ENCODE data around the gene EPS15. TPM values are rescaled to one million over a fixed set of nuclear protein-coding genes. Genes with fewer than 3 reads are reported as not detected.
"Not testable (repeated sequence)": the region's sequence is repeated elsewhere in the genome, so short reads cannot be mapped to it uniquely, and the experiment has no call there.

The EPS15 gene
- total RNA-seq, 4 donors from 2014 or later = 49.8 to 84.3 (median 62.5) TPM

GRCh38 chr1:51482881-51483280 is 36.2 kb downstream of the EPS15 start:
- no peak for DNase-seq (ENCODE audit: extremely low spot score)
- Histone ChIP-seq H3K27me3 (no peaks in the 10 kb centered on the region), H3K27ac (replicated peaks in 1 of 4) (no peak overlapping the region), H3K4me3 (no peak overlapping the region), H3K4me1 (peaks cover 10 to 23% (median 16%) of the 10 kb centered on the region in 4 donors), H3K9me3 (no peaks in the 10 kb centered on the region), H3K36me3 (peaks cover 0 to 12% (median 6%) of the 10 kb centered on the region in 4 donors)
- intact Hi-C loops (cut with DNase I) = no loop called here
- WGBS = 63% methylated on average over 4 of the region's 4 CpGs
- TF ChIP-seq POLR2AphosphoS5 (IDR thresholded peaks at IDR 0.05) (no peak), EP300 (IDR thresholded peaks at IDR 0.05) (no peak), CTCF (IDR thresholded peaks at IDR 0.05) (no peak), POLR2A (IDR thresholded peaks at IDR 0.05; ENCODE audit: low read depth) (no peak)

GRCh38 chr1:51474832-51475620 is 44.0 kb downstream of the EPS15 start:
- H3K4me3 ChIP-seq; intact Hi-C loops (cut with DNase I): not testable (repeated sequence)
- whole genome bisulfite sequencing = 90% methylated on average over 9 of the region's 9 CpGs

GRCh38 chr1:51473331-51474115 is 45.5 kb downstream of the EPS15 start:
- Histone ChIP-seq H3K27ac (replicated peaks in 1 of 4) (peak overlapping the region in 3 of 4 donors; percentile 1 to 35 (median 23)), H3K9me3 (no peaks in the 10 kb centered on the region), H3K36me3 (peaks cover 0 to 11% (median 5%) of the 10 kb centered on the region in 4 donors), H3K27me3 (no peaks in the 10 kb centered on the region), H3K4me3 (no peak overlapping the region), H3K4me1 (peaks cover 24 to 30% (median 27%) of the 10 kb centered on the region in 4 donors)
- TF ChIP-seq EP300 (IDR thresholded peaks at IDR 0.05) (no peak), CTCF (IDR thresholded peaks at IDR 0.05) (no peak), POLR2A (IDR thresholded peaks at IDR 0.05; ENCODE audit: low read depth) (no peak), POLR2AphosphoS5 (IDR thresholded peaks at IDR 0.05) (no peak)
- no peak for DNase-seq (ENCODE audit: extremely low spot score)
- intact Hi-C loops (cut with DNase I) = no loop called here

More at GRCh38 chr1:51474832-51475620, 44.0 kb downstream of the EPS15 start:
- not testable (repeated sequence) for H3K27ac ChIP-seq (replicated peaks in 1 of 4); H3K9me3 ChIP-seq; H3K27me3 ChIP-seq; DNase-seq (ENCODE audit: extremely low spot score)
- H3K36me3 ChIP-seq = peaks cover 0 to 22% (median 8%) of the 10 kb centered on the region in 4 donors
- H3K4me1 ChIP-seq = peaks cover 24 to 30% (median 27%) of the 10 kb centered on the region in 4 donors

- Histone ChIP-seq H3K4me1 (peaks cover 24 to 30% (median 27%) of the 10 kb centered on the region in 4 donors), H3K9me3 (no peaks in the 10 kb centered on the region), H3K27me3 (no peaks in the 10 kb centered on the region), H3K27ac (replicated peaks in 1 of 4) (peak overlapping the region; percentile 1 to 42 (median 29)), H3K4me3 (no peak overlapping the region), H3K36me3 (peaks cover 0 to 21% (median 10%) of the 10 kb centered on the region in 4 donors)
- no peak for DNase-seq (ENCODE audit: extremely low spot score)
- 32% methylated on average over 2 of the region's 2 CpGs for WGBS
- intact Hi-C loops (cut with DNase I) = no loop called here
- TF ChIP-seq CTCF (IDR thresholded peaks at IDR 0.05) (no peak), POLR2AphosphoS5 (IDR thresholded peaks at IDR 0.05) (no peak), EP300 (IDR thresholded peaks at IDR 0.05) (no peak), POLR2A (IDR thresholded peaks at IDR 0.05; ENCODE audit: low read depth) (no peak)
Measured at GRCh38 chr1:51472359-51472758, 46.7 kb downstream of the EPS15 start.

GRCh38 chr1:51469518-51469917 is 49.5 kb downstream of the EPS15 start:
- Histone ChIP-seq H3K9me3 (no peaks in the 10 kb centered on the region), H3K36me3 (peaks cover 0 to 35% (median 10%) of the 10 kb centered on the region in 4 donors), H3K4me3 (no peak overlapping the region), H3K27me3 (no peaks in the 10 kb centered on the region), H3K4me1 (peaks cover 24 to 30% (median 27%) of the 10 kb centered on the region in 4 donors), H3K27ac (replicated peaks in 1 of 4) (no peak overlapping the region)
- WGBS = 90% methylated on average over 3 of the region's 3 CpGs
- no peak for DNase-seq (ENCODE audit: extremely low spot score)
- TF ChIP-seq POLR2AphosphoS5 (IDR thresholded peaks at IDR 0.05) (no peak), EP300 (IDR thresholded peaks at IDR 0.05) (no peak), POLR2A (IDR thresholded peaks at IDR 0.05; ENCODE audit: low read depth) (no peak), CTCF (IDR thresholded peaks at IDR 0.05) (no peak)
- intact Hi-C loops (cut with DNase I) = no loop called here
